Fibroblast of pulmonary artery (primary cell): Measurements from ENCODE around the gene SPDEF.

ENCODE experiments used
- DNase-seq: peaks from one replicate; pipeline ENCODE4 v3.0.0-alpha.2; 2010; ENCODE audit warnings: low read depth
- H3K4me3 ChIP-seq: replicated peaks from 2 replicates; pipeline ENCODE4 v1.5.1; 2011; ENCODE audit warnings: low read depth, mild to moderate bottlenecking, control low read depth, low read length, moderate library complexity
- TF ChIP-seq, protein P1 (sequence below): IDR thresholded peaks from 2 replicates; pipeline ENCODE4 v1.5.1; 2011; ENCODE audit warnings: mild to moderate bottlenecking, control low read depth, low read length, inconsistent platforms; ENCODE audit errors: missing control alignments

SPDEF gene

DNA sequence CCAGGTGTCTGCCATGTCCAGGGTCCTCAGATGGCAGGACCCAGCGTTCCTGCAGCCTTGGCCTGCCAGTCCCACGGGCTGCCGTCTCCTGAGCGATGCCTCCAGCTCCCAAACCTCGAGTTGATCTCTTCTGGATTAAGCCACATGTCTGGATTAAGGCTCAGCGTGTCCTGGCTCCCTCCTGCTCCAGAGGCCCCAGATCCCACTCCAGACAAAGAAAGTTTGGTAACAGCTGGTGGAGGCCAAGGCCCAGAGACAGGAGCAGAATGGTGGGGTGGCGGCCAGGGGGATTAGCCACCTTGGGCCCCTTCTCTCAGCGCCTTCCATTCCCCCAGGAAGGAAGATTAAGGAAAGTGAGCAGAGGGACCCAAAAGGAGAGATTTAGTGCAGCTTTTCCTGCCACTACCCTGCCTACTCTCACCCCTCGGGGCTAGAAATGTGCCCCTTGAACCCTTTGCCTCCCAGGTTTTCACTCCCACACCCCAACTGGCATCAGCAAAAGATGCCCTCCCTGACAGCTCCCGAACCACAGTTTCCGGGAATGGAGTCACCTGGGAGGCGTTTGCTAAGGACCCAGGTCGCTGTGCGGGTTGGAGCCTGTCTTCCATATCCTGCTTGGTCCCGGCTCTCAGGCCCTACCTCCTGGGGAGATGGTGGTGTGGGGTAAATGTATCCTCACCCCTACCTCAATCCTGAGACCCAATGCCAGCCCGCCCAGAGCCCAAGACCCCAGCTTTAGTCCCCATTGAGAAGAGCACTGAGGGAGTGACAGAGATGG, 6.9 kb downstream of the SPDEF start:
- TF ChIP-seq, protein P1, sequence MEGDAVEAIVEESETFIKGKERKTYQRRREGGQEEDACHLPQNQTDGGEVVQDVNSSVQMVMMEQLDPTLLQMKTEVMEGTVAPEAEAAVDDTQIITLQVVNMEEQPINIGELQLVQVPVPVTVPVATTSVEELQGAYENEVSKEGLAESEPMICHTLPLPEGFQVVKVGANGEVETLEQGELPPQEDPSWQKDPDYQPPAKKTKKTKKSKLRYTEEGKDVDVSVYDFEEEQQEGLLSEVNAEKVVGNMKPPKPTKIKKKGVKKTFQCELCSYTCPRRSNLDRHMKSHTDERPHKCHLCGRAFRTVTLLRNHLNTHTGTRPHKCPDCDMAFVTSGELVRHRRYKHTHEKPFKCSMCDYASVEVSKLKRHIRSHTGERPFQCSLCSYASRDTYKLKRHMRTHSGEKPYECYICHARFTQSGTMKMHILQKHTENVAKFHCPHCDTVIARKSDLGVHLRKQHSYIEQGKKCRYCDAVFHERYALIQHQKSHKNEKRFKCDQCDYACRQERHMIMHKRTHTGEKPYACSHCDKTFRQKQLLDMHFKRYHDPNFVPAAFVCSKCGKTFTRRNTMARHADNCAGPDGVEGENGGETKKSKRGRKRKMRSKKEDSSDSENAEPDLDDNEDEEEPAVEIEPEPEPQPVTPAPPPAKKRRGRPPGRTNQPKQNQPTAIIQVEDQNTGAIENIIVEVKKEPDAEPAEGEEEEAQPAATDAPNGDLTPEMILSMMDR, result no peak
- H3K4me3 ChIP-seq, result no peak overlapping the region
- no peak for DNase-seq

DNA sequence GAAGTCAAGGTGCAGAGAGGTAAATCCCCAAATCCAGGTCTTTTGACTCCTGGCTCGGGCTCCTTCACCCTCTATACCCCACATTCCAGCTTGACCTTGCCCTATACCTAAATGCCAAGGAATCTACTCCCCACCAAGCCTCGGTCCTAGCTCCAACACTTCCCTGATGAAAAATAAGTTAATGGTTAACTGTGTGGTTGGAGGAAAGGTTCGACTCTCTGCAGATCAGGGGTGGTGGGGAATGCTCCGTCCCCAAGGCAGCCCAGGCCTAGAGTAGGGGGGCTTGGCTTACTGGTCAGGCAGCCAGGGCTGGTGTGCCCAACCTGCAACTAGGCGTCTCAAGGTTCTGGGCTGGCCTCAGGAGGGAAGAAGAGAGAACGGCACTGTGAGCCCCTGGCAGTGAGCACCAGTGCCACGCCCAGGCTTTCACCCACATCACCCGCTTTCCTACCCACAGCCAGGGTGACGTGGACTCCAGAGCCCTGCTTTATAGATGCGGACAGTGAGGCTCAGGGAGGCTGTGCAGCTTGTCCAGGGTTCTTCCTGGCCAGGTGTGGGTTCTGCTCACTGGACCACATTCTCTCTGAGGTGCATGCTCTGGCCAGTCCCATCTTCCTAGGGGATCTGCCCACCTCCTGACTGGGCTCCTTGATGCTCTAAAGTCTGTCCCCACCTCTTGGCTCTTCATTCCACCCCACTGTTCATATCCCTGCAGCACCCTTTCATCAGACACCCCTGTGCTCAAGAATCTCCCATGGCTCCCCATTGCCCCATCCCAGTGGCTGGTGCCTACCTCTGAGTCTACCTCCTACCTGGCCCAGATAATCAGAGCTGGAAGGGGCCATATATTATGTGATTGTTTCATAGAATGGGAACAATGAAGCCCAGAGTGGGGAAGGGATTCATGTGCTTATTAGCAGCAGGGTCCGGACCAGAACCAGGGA, 8.2 kb downstream of the SPDEF start:
- no peak overlapping the region for H3K4me3 ChIP-seq
- DNase-seq, result no peak
- TF ChIP-seq, protein P1, result no peak

DNA sequence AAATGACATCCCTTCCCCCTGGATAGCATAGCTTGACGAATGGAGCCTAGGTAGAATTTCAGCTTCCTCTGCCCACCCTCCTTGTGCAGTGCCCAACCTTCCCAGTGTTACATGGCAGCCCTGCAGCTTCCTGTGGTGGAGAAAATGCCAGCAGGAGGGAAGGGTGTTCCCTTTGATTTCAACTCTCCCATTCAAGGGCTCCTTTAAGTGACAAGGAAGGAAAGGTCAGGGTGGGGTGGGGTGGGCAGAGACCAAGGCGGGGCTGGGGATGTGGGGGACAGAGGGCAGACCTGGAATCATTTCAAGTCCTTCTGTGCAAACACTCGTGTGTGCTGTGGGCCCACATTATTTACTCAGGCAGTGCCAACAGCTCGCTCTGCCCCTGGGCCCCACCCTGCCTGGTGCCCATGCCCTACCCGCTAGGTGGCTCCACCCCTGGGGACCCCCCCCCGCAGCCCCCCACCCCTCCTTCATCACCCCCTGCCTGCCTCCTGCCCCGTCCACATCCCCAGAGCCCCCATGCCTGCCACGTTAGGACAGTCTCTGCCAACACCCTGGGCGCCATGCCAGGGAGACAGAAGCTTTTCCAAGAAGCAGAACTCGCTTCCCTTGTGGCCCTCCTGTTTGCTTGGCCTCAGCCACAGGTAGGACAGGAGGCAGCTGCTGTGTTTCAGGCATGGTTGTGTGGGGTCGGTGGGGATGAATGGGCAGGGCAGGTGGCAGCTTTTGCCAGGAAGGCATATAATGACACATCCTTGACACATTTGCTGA, 9.4 kb downstream of the SPDEF start:
- TF ChIP-seq, protein P1, result no peak
- no peak overlapping the region for H3K4me3 ChIP-seq

DNA sequence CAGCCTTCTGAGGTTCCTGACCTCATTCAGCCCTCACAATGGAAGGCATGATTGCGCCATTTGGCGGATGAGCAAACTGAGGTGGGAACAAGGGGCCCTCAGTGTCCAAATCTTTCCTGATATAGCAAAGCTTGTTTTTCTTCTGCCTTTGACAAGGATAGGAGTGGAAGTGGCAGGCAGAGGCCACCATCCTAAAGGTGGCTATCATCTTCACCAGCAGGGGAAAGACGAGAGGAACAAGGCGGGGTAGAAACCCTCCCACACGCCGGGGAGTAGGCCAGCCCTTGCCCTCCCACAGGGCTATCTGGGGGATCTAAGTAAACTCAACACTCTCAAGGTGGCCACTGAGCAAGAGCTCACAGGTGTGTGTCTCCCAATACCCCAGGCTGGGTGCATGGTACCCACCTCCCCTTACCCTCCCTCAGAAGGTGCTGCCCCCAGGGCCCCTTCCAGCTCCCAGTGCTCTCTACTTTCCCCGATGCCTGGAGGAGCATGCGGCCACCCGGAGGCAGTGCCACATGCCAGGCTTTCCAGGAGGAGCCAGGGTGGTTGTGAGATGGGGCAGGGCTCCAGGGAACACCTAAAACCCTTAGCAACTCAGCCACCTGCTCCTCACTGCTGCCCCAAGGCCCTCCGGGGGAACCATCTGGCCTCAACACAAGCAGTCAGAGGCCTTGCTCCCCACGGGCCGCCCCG, 11.2 kb downstream of the SPDEF start:
- H3K4me3 ChIP-seq, result no peak overlapping the region
- TF ChIP-seq, protein P1, result no peak
- DNase-seq, result peak; percentile 42

More for the DNA sequence above, 9.4 kb downstream of the SPDEF start:
- peak; percentile 19 for DNase-seq

DNA sequence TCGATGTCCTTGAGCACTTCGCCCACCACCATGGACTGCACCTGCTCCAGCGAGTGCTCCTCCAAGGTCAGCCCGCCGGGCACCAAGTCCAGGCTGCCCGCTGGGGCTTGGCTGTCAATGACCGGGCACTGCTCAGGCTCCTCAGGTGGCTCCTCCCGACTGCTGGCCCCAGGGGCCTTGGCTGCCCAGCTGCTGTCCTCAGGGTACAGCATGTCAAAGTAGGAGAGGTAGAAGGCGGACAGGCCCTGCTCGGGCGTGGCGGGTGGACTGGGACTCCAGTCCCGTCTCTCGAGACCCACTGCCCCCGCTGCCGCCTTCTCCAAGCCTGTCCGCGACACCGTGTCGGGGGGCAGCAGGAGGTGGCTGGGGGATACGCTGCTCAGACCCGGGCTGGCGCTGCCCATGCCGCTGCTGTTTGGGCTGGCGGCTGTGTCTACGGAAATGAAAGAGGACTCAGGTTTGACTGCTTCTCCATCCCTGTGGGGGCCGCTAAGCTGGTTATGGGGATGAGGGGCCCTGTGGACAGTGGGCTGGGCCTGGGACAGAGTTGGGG, 12.0 kb downstream of the SPDEF start:
- DNase-seq, result no peak
- TF ChIP-seq, protein P1, result no peak
- no peak overlapping the region for H3K4me3 ChIP-seq

DNA sequence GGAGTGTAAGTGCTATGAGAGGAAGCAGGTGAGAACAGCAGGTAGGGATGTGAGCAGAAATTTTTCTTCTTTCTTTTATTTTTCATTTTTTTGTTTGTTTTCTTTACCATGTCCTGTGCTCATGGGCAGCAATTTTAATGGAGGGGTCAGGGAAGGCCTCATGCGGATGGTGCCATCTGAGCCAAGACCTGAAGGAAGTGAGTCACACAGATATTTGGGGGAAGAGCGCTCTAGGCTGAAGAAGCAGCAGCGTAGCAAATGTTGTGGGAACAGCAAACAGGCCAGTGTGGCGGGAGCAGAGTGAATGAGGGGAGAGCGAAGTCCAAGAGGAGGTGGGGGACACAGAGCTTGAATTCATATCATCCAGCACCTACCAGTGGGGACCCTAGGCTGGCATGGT, 12.7 kb downstream of the SPDEF start:
- DNase-seq, result peak; percentile 70
- TF ChIP-seq, protein P1, result no peak
- H3K4me3 ChIP-seq, result no peak overlapping the region
